H9 (cell line): ENCODE results near the gene IFITM1. TPM values are rescaled to one million over a fixed set of nuclear protein-coding genes. Genes with fewer than 3 reads are reported as not detected.

ENCODE experiments used
- DNase-seq: peaks from one replicate; pipeline ENCODE4 v3.0.0-alpha.2; 2017
- H2AFZ ChIP-seq: one replicate; pipeline ENCODE4 v1.6.1; 2013; ENCODE audit warnings: mild to moderate bottlenecking, low read length, control low read depth, moderate library complexity
- H2AK5ac ChIP-seq: 2 replicates; pipeline ENCODE4 v1.6.1; 2013; ENCODE audit warnings: low read length, control low read depth, mixed read lengths; ENCODE audit not compliant: insufficient read length
- H2BK120ac ChIP-seq: one replicate; pipeline ENCODE4 v1.6.1; 2013; ENCODE audit warnings: low read depth, mild to moderate bottlenecking, low read length, control low read depth, inconsistent platforms; ENCODE audit not compliant: poor library complexity, severe bottlenecking
- H2BK12ac ChIP-seq: 2 replicates; pipeline ENCODE4 v1.6.1; 2013; ENCODE audit warnings: low read length, control low read depth, mixed read lengths, low read depth; ENCODE audit not compliant: insufficient read length
- H2BK15ac ChIP-seq: 2 replicates; pipeline ENCODE4 v1.6.1; 2013; ENCODE audit warnings: low read depth, low read length, control low read depth
- H2BK20ac ChIP-seq: one replicate; pipeline ENCODE4 v1.6.1; 2013; ENCODE audit warnings: low read depth, mild to moderate bottlenecking, low read length, control low read depth, inconsistent platforms; ENCODE audit not compliant: poor library complexity, severe bottlenecking
- H2BK5ac ChIP-seq: 2 replicates; pipeline ENCODE4 v1.6.1; 2013; ENCODE audit warnings: low read length, control low read depth, mixed read lengths; ENCODE audit not compliant: insufficient read length
- H3K14ac ChIP-seq: 2 replicates; pipeline ENCODE4 v1.6.1; 2013; ENCODE audit warnings: low read length, control low read depth; ENCODE audit not compliant: insufficient read depth
- H3K18ac ChIP-seq: 2 replicates; pipeline ENCODE4 v1.6.1; 2013; ENCODE audit warnings: low read depth, mild to moderate bottlenecking, mixed read lengths, low read length, control low read depth; ENCODE audit not compliant: insufficient read length
- H3K23ac ChIP-seq: 2 replicates; pipeline ENCODE4 v1.6.1; 2013; ENCODE audit warnings: low read length, control low read depth, mixed read lengths, low read depth; ENCODE audit not compliant: insufficient read length
- H3K23me2 ChIP-seq: 2 replicates; pipeline ENCODE4 v1.6.1; 2013; ENCODE audit warnings: low read depth, mild to moderate bottlenecking, mixed read lengths, low read length, control low read depth; ENCODE audit not compliant: insufficient read length, poor library complexity, severe bottlenecking
- H3K27ac ChIP-seq: 2 replicates; pipeline ENCODE4 v1.5.1; 2013; ENCODE audit warnings: low read length, control low read depth, mixed read lengths, low read depth; ENCODE audit not compliant: insufficient read length
- H3K27me3 ChIP-seq: 2 replicates; pipeline ENCODE4 v1.6.1; 2013; ENCODE audit warnings: low read length, control low read depth, inconsistent platforms; ENCODE audit not compliant: insufficient read depth
- H3K4ac ChIP-seq: 2 replicates; pipeline ENCODE4 v1.6.1; 2013; ENCODE audit warnings: low read depth, mild to moderate bottlenecking, control low read depth, inconsistent platforms, low read length, moderate library complexity
- H3K4me1 ChIP-seq: 2 replicates; pipeline ENCODE4 v1.6.1; 2013; ENCODE audit warnings: low read length, control low read depth, inconsistent platforms; ENCODE audit not compliant: insufficient read depth
- H3K4me2 ChIP-seq: 2 replicates; pipeline ENCODE4 v1.6.1; 2013; ENCODE audit warnings: low read length, control low read depth, mixed read lengths; ENCODE audit not compliant: insufficient read length, insufficient read depth
- H3K56ac ChIP-seq: 2 replicates; pipeline ENCODE4 v1.6.1; 2013; ENCODE audit warnings: low read depth, mild to moderate bottlenecking, mixed read lengths, low read length, control low read depth; ENCODE audit not compliant: insufficient read length
- H3K79me1 ChIP-seq: 2 replicates; pipeline ENCODE4 v1.6.1; 2013; ENCODE audit warnings: low read depth, mild to moderate bottlenecking, moderate library complexity, low read length, control low read depth, inconsistent platforms; ENCODE audit not compliant: insufficient read depth, poor library complexity, severe bottlenecking
- H3K79me2 ChIP-seq: 2 replicates; pipeline ENCODE4 v1.6.1; 2013; ENCODE audit warnings: low read length, control low read depth, inconsistent platforms; ENCODE audit not compliant: insufficient read depth
- H3K9ac ChIP-seq: 2 replicates; pipeline ENCODE4 v1.6.1; 2013; ENCODE audit warnings: low read length, control low read depth, mixed read lengths; ENCODE audit not compliant: insufficient read length; ENCODE audit errors: extremely low read depth
- H3K9me3 ChIP-seq: one replicate; pipeline ENCODE4 v1.6.1; 2013; ENCODE audit warnings: low read depth, low read length, inconsistent platforms; ENCODE audit not compliant: control insufficient read depth
- H3T11ph ChIP-seq: one replicate; pipeline ENCODE4 v1.6.1; 2013; ENCODE audit warnings: mild to moderate bottlenecking, low read length, control low read depth, inconsistent platforms
- H4K20me1 ChIP-seq: one replicate; pipeline ENCODE4 v1.6.1; 2013; ENCODE audit not compliant: control insufficient read depth, insufficient read length, insufficient read depth
- H4K5ac ChIP-seq: 2 replicates; pipeline ENCODE4 v1.6.1; 2013; ENCODE audit warnings: low read depth, mild to moderate bottlenecking, mixed read lengths, low read length, control low read depth; ENCODE audit not compliant: insufficient read length
- H4K8ac ChIP-seq: replicated peaks from 2 replicates; pipeline ENCODE4 v1.6.1; 2013; ENCODE audit warnings: low read length, control low read depth, mixed read lengths, low read depth; ENCODE audit not compliant: insufficient read length
- H4K91ac ChIP-seq: 2 replicates; pipeline ENCODE4 v1.6.1; 2013; ENCODE audit warnings: low read depth, mild to moderate bottlenecking, moderate library complexity, mixed read lengths, low read length, control low read depth; ENCODE audit not compliant: insufficient read length
- H3K27ac Mint-ChIP-seq, 3 experiments: 2 replicates in 2 of 3; 3 replicates in 1 of 3; pipeline ENCODE4 v1.8.0; 2020 to 2021; ENCODE audit warnings: mixed read lengths in 3 of 3, mild to moderate bottlenecking in 1 of 3, moderate library complexity in 1 of 3
- H3K27me3 Mint-ChIP-seq: 2 replicates; pipeline ENCODE4 v1.8.0; 2021; ENCODE audit warnings: low read depth, mild to moderate bottlenecking, moderate library complexity, mixed read lengths
- H3K36me3 Mint-ChIP-seq, 3 experiments: 2 replicates in 2 of 3; 3 replicates in 1 of 3; pipeline ENCODE4 v1.8.0; 2020 to 2021; ENCODE audit warnings: low read depth in 3 of 3, mixed read lengths in 3 of 3; ENCODE audit not compliant: insufficient read depth in 1 of 3
- H3K4me1 Mint-ChIP-seq, 2 experiments: 2 replicates each; pipeline ENCODE4 v1.8.0; 2020; ENCODE audit warnings: mixed read lengths in 2 of 2
- H3K4me3 Mint-ChIP-seq, 2 experiments: 2 replicates in 1 of 2; 3 replicates in 1 of 2; pipeline ENCODE4 v1.8.0; 2020 to 2021; ENCODE audit warnings: mild to moderate bottlenecking in 2 of 2, mixed read lengths in 2 of 2, moderate library complexity in 1 of 2
- H3K9me3 Mint-ChIP-seq, 2 experiments: 2 replicates in 1 of 2; 3 replicates in 1 of 2; pipeline ENCODE4 v1.8.0; 2020; ENCODE audit warnings: mild to moderate bottlenecking in 2 of 2, mixed read lengths in 2 of 2, moderate library complexity in 1 of 2
- CTCF ChIP-seq: fragments of 200-600 bp; sonication (generic); conservative IDR thresholded peaks from 3 replicates; pipeline ENCODE4 v1.8.0; 2021; ENCODE audit warnings: antibody characterized with exemption, mild to moderate bottlenecking
- WGBS: extraction: QIAGEN DNeasy Blood & Tissue Kit; methylation state at CpG from one replicate; pipeline ENCODE4 v1.1.7; 2013; ENCODE audit warnings: missing lambda C conversion rate, low lambda C conversion rate, mixed read lengths; ENCODE audit not compliant: insufficient read length; ENCODE audit errors: extremely low coverage; 5-methylcytosine and 5-hydroxymethylcytosine counted together
- total RNA-seq: library from RNA; stranded (reverse); gene quantifications from 2 replicates; pipeline ENCODE4 v1.2.1, GENCODE V29; 2021

The IFITM1 gene
- total RNA-seq, 1 experiment from 2014 or later: 500 TPM

- Histone ChIP-seq H4K91ac (no peak overlapping the region), H3K23ac (no peak overlapping the region), H2BK5ac (no peak overlapping the region), H3K4me2 (no peak overlapping the region), H3K4ac (no peak overlapping the region), H2AFZ (no peak overlapping the region), H2BK120ac (no peak overlapping the region), H4K8ac (no peak overlapping the region), H3K79me1 (no peaks in the 10 kb centered on the region), H2BK15ac (no peak overlapping the region), H3K79me2 (no peaks in the 10 kb centered on the region), H3T11ph (no peak overlapping the region), H2BK12ac (no peak overlapping the region), H2AK5ac (no peak overlapping the region), H3K27ac (no peak overlapping the region), H3K27me3 (no peaks in the 10 kb centered on the region), H2BK20ac (no peak overlapping the region), H4K5ac (no peak overlapping the region), H3K4me1 (no peaks in the 10 kb centered on the region), H4K20me1 (no peaks in the 10 kb centered on the region), H3K18ac (no peak overlapping the region), H3K14ac (no peak overlapping the region), H3K9ac (no peak overlapping the region), H3K23me2 (no peaks in the 10 kb centered on the region), H3K56ac (no peak overlapping the region), H3K9me3 (no peaks in the 10 kb centered on the region)
- no peak for DNase-seq
- no CpG with 5 or more reads among the region's 18 CpGs for WGBS
- H3K27me3 Mint-ChIP-seq: peaks cover 13% of the 10 kb centered on the region
- peaks cover 2 to 6% of the 10 kb centered on the region in 2 experiments; a peak in 3 of 5 replicates for H3K9me3 Mint-ChIP-seq
- H3K36me3 Mint-ChIP-seq: peaks cover 0 to 7% (median 0%) of the 10 kb centered on the region in 3 experiments; a peak in 1 of 7 replicates
- no peak overlapping the region for H3K4me3 Mint-ChIP-seq
- no peak for TF ChIP-seq CTCF
- peaks cover 28 to 42% of the 10 kb centered on the region in 2 experiments for H3K4me1 Mint-ChIP-seq
- H3K27ac Mint-ChIP-seq: peak overlapping the region in 1 of 3 experiments; percentile 5; a peak in 1 of 7 replicates
Observed at GRCh38 chr11:350723-351255, 36.9 kb downstream of the IFITM1 start.
